GM12865 (cell line): ENCODE data around the gene CLINT1.
"Not testable (repeated sequence)": the region's sequence is repeated elsewhere in the genome, so short reads cannot be mapped to it uniquely, and the experiment has no call there.

Experiments
- DNase-seq: peaks from one replicate; pipeline ENCODE4 v3.0.0; 2010; ENCODE audit warnings: low read depth
- H3K4me3 ChIP-seq: 2 replicates; pipeline ENCODE4 v1.5.1; 2011; ENCODE audit warnings: mild to moderate bottlenecking, low read depth, low read length, control low read depth
- TF ChIP-seq, protein P1 (sequence below): IDR thresholded peaks from 2 replicates; pipeline ENCODE4 v1.5.1; 2011; ENCODE audit warnings: low read length, control low read depth, low read depth, inconsistent platforms; ENCODE audit not compliant: insufficient read depth; ENCODE audit errors: missing control alignments

CLINT1 gene

DNA sequence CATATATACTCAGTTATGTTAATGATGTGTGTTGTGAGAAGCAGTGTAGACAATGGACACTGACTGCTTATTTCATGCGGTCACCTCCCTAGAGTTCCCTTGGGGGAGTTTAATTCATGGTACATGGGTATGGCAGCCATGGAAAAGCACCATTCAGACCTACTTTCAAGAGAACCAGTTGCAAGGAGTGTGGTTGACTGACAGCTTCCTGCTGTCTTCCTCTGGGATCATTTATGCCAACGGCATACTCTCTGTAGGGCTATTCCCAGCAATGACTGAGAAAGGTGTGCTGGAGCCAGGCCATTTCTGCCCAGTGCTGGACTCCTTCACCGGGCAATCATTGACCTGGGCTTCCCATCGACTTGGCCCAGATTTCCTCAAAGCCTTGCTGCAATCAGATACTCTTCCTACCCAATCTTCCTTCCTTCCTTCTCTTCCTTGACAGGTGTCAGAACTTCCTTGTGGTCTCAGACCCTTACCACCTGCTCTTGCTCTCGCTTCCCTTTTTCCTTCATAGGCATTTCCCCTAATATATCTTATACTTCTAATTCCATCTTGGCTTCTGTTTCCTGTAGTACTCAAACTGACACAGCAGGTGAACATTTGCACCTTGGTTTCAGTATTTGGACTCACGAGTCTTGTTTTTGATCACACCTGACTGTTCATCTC, 3.4 kb upstream of the CLINT1 start:
- peak; percentile 70 for DNase-seq
- no peak overlapping the region for H3K4me3 ChIP-seq
- TF ChIP-seq, protein P1, sequence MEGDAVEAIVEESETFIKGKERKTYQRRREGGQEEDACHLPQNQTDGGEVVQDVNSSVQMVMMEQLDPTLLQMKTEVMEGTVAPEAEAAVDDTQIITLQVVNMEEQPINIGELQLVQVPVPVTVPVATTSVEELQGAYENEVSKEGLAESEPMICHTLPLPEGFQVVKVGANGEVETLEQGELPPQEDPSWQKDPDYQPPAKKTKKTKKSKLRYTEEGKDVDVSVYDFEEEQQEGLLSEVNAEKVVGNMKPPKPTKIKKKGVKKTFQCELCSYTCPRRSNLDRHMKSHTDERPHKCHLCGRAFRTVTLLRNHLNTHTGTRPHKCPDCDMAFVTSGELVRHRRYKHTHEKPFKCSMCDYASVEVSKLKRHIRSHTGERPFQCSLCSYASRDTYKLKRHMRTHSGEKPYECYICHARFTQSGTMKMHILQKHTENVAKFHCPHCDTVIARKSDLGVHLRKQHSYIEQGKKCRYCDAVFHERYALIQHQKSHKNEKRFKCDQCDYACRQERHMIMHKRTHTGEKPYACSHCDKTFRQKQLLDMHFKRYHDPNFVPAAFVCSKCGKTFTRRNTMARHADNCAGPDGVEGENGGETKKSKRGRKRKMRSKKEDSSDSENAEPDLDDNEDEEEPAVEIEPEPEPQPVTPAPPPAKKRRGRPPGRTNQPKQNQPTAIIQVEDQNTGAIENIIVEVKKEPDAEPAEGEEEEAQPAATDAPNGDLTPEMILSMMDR = no peak

GRCh38 chr5:157860898-157861890, 2.2 kb upstream of the CLINT1 start:
- TF ChIP-seq, protein P1 = no peak
- DNase-seq = peak; percentile 95
- no peak overlapping the region for H3K4me3 ChIP-seq

DNA sequence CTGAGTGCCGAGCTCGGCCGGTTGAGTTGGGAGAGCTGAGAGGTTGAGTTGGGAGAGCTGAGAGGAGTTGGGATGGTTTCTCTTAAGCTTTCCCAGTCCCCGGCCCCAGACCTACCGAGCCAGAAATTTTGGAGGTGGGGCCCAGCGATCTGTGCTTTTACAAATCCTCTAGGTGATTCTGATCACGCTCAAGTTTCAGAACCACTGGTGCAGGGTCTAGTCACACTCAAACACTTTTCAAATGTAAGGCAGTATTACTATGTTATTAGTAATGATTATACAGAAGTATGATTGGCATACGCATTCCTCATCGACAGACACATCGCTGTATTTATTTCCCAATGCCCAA, 256 bp upstream of the CLINT1 start:
- H3K4me3 ChIP-seq = peak overlapping the region; percentile 87; the same call in 1 of the 2 replicates
- TF ChIP-seq, protein P1 = no peak

DNA sequence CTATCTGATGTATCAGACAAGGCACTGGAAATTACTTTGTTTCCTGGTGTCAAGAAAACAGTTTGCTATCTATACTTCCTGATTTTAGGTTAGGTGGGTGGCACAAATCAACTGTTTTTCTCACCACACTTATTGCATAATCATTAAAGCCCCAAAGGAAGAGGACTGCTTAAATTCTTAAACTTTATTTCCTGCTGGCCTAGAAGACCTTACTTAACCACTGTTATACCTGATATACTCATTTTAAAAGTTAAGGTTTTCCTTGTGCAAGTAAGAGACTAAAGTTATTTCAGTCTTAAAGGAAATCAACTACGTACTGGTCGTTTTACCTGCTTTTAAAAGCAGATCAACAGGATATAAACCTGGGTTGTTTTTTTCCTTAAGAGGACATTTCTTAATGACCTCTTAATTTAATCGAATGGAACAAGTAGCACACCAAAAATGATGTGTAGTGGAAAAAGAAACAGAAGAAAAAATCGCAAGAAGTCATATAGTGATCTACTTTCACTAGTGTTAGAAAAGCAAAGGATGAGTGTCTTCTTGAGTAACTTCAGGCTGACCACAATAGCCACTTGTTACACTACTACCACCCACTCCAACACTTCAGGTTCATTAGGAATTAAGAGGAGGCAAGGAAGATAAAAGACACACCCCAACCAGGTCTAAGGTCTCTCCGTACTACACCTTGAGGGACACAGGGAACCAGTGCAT, 974 bp downstream of the CLINT1 start:
- TF ChIP-seq, protein P1 = no peak
- DNase-seq = peak; percentile 34
- H3K4me3 ChIP-seq = peak overlapping the region; percentile 87

More for the DNA sequence above, 256 bp upstream of the CLINT1 start:
- no peak for DNase-seq

- TF ChIP-seq, protein P1 = peak; percentile 49
- peak; percentile 47 for DNase-seq
- H3K4me3 ChIP-seq = no peak overlapping the region
Observed at GRCh38 chr5:157855404-157855994, 3.4 kb downstream of the CLINT1 start.

GRCh38 chr5:157853365-157853764, 5.6 kb downstream of the CLINT1 start:
- DNase-seq = not testable (repeated sequence)

More at GRCh38 chr5:157853365-157853764, 5.6 kb downstream of the CLINT1 start:
- H3K4me3 ChIP-seq = not testable (repeated sequence)
